ENCODE data around the gene SLC22A31.
"Not testable (repeated sequence)": the region's sequence is repeated elsewhere in the genome, so short reads cannot be mapped to it uniquely, and the experiment has no call there.

DNA sequence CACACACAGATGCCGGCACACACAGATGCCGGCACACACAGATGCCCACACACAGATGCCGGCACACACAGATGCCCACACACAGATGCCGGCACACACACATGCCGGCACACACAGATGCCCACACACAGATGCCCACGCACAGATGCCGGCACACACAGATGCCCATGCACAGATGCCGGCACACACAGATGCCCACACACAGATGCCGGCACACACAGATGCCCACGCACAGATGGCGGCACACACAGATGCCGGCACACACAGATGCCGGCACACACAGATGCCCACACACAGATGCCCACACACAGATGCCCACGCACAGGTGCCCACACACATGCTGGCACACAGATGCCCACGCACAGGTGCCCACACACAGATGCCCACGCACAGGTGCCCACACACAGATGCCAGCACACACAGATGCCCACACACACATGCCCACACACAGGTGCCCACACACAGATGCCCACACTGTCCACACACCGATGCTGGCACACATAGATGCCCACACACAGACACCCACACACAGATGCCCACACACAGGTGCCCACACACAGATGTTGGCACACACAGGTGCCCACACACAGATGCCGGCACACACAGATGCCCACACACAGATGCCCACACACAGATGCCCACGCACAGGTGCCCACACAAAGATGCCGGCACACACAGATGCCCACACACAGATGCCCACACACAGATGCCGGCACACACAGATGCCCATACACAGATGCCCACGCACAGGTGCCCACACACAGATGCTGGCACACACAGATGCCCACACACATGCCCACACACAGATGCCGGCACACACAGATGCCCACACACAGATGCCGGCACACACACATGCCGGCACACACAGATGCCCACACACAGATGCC is 11.6 kb downstream of the SLC22A31 start:
- TF ChIP-seq, protein P1, sequence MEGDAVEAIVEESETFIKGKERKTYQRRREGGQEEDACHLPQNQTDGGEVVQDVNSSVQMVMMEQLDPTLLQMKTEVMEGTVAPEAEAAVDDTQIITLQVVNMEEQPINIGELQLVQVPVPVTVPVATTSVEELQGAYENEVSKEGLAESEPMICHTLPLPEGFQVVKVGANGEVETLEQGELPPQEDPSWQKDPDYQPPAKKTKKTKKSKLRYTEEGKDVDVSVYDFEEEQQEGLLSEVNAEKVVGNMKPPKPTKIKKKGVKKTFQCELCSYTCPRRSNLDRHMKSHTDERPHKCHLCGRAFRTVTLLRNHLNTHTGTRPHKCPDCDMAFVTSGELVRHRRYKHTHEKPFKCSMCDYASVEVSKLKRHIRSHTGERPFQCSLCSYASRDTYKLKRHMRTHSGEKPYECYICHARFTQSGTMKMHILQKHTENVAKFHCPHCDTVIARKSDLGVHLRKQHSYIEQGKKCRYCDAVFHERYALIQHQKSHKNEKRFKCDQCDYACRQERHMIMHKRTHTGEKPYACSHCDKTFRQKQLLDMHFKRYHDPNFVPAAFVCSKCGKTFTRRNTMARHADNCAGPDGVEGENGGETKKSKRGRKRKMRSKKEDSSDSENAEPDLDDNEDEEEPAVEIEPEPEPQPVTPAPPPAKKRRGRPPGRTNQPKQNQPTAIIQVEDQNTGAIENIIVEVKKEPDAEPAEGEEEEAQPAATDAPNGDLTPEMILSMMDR (conservative IDR thresholded peaks at IDR 0.05; ENCODE audit: low read length): not testable (repeated sequence)
- TF ChIP-seq EZH2phosphoT487 (IDR thresholded peaks at IDR 0.05; ENCODE audit: borderline replicate concordance, low read depth, low read length): not testable (repeated sequence)
